ENCODE data around the gene ZNF479. TPM values are rescaled to one million over a fixed set of nuclear protein-coding genes. Genes with fewer than 3 reads are reported as not detected.
"Not testable (repeated sequence)": the region's sequence is repeated elsewhere in the genome, so short reads cannot be mapped to it uniquely, and the experiment has no call there.

Gene ZNF479
- total RNA-seq, 2 donors from 2014 or later: not detected

GRCh38 chr7:57177856-57178767 is 45.9 kb upstream of the ZNF479 start:
- Histone ChIP-seq H3K27ac (no peak overlapping the region), H3K4me1 (ENCODE audit: control insufficient read depth in 1 of 2, low read depth in 2 of 2) (no peaks in the 10 kb centered on the region), H3K4me3 (no peak overlapping the region), H3K36me3 (no peaks in the 10 kb centered on the region), H3K27me3 (replicated peaks; ENCODE audit: insufficient read depth) (no peaks in the 10 kb centered on the region), H3K9me3 (peaks cover 9% of the 10 kb centered on the region)
- no peak for DNase-seq (ENCODE audit: low spot score)
- TF ChIP-seq, protein P1, sequence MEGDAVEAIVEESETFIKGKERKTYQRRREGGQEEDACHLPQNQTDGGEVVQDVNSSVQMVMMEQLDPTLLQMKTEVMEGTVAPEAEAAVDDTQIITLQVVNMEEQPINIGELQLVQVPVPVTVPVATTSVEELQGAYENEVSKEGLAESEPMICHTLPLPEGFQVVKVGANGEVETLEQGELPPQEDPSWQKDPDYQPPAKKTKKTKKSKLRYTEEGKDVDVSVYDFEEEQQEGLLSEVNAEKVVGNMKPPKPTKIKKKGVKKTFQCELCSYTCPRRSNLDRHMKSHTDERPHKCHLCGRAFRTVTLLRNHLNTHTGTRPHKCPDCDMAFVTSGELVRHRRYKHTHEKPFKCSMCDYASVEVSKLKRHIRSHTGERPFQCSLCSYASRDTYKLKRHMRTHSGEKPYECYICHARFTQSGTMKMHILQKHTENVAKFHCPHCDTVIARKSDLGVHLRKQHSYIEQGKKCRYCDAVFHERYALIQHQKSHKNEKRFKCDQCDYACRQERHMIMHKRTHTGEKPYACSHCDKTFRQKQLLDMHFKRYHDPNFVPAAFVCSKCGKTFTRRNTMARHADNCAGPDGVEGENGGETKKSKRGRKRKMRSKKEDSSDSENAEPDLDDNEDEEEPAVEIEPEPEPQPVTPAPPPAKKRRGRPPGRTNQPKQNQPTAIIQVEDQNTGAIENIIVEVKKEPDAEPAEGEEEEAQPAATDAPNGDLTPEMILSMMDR (IDR thresholded peaks at IDR 0.05): no peak
- ATAC-seq (ENCODE audit: insufficient number of reproducible peaks, low FRiP score, low read depth): no peak

DNA sequence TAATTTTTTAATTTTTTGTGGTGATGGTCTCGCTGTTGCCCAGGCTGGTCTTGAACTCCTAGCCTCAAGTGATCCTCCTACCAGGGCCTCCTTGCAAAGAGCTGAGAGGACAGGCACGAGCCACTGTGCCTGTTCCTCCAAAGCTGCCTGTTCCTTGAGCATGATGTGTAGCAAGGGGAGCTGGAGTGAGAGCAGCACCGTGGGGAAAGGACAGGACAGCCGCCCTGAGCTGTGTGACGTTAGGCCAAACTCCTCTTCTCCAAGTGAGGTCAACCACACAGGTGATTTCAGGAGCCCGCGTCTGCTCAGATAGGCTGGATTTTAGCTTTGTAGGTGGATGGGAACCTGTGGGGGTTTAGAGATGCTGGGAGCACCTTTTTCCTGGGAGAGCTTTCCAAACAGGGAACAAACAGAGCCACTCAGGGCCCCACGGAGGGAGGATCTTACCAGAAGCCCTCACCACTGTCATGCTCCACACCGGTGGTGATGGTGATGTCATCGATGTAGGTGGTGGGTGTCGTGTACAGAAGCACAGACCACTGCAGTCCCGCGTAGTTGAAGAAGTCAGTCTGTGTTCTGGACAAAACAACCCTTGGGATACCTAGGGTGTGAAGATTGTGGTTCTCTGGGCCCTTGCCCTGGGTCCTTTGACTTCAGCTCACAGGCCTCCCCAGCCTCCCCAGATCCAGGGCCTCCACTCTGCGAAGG is 44.8 kb upstream of the ZNF479 start:
- TF ChIP-seq, protein P1 (IDR thresholded peaks at IDR 0.05): no peak
- no peaks in the 10 kb centered on the region for H3K27me3 ChIP-seq (replicated peaks; ENCODE audit: insufficient read depth)
- DNase-seq (ENCODE audit: low spot score) (no peak), ATAC-seq (ENCODE audit: insufficient number of reproducible peaks, low FRiP score, low read depth) (no peak)
- no peaks in the 10 kb centered on the region for H3K36me3 ChIP-seq
- no peak overlapping the region for H3K27ac ChIP-seq
- peaks cover 9% of the 10 kb centered on the region for H3K9me3 ChIP-seq
- H3K4me1 ChIP-seq (ENCODE audit: control insufficient read depth in 1 of 2, low read depth in 2 of 2): no peaks in the 10 kb centered on the region
- no peak overlapping the region for H3K4me3 ChIP-seq

DNA sequence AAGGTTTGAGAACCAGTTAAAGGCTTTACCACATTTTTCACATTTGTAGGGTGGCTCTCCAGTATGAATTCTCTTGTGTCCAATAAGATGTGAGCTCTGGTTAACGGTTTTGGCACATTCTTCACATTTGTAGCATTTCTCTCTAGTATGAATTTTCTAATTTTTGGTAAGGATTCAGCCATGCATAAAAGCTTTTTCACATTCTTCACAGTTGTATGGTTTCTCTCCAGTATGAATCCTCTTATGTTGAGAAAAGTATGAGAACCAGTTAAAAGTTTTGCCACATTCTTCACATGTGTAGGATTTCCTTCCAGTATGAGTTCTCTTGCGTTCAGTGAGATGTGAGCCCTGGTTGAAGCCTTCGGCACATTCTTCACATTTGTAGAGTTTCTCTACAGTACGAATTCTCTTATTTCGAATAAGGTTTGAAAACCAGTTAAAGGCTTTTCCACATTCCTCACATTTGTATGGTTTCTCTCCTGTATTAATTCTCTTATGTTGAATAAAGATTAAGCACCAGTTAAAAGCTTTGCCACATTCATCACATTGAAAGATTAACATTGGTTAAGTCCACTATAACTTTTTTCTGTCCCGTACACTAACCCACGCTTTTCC is 33.2 kb upstream of the ZNF479 start:
- H3K4me3 ChIP-seq: no peak overlapping the region
- no peak overlapping the region for H3K27ac ChIP-seq
- H3K36me3 ChIP-seq: no peaks in the 10 kb centered on the region
- TF ChIP-seq, protein P1 (IDR thresholded peaks at IDR 0.05): no peak
- no peaks in the 10 kb centered on the region for H3K27me3 ChIP-seq (replicated peaks; ENCODE audit: insufficient read depth)
- no peaks in the 10 kb centered on the region for H3K4me1 ChIP-seq (ENCODE audit: control insufficient read depth in 1 of 2, low read depth in 2 of 2)
- DNase-seq (ENCODE audit: low spot score) (no peak), ATAC-seq (ENCODE audit: insufficient number of reproducible peaks, low FRiP score, low read depth) (no peak)
- peaks cover 48% of the 10 kb centered on the region for H3K9me3 ChIP-seq

GRCh38 chr7:57120123-57120784 is 12.0 kb downstream of the ZNF479 start:
- not testable (repeated sequence) for H3K27me3 ChIP-seq (replicated peaks; ENCODE audit: insufficient read depth); H3K4me1 ChIP-seq (ENCODE audit: control insufficient read depth in 1 of 2, low read depth in 2 of 2); H3K36me3 ChIP-seq; ATAC-seq (ENCODE audit: insufficient number of reproducible peaks, low FRiP score, low read depth); DNase-seq (ENCODE audit: low spot score); H3K27ac ChIP-seq; H3K4me3 ChIP-seq
- H3K9me3 ChIP-seq: peaks cover 37% of the 10 kb centered on the region

All from thoracic aorta (tissue), 2 donors.